H9 (cell line): Measurements from ENCODE around the gene SMCO4. TPM values are rescaled to one million over a fixed set of nuclear protein-coding genes. Genes with fewer than 3 reads are reported as not detected.

Experiments
- DNase-seq: peaks from one replicate; pipeline ENCODE4 v3.0.0-alpha.2; 2017
- H2AFZ ChIP-seq: one replicate; pipeline ENCODE4 v1.6.1; 2013; ENCODE audit warnings: mild to moderate bottlenecking, low read length, control low read depth, moderate library complexity
- H2AK5ac ChIP-seq: 2 replicates; pipeline ENCODE4 v1.6.1; 2013; ENCODE audit warnings: low read length, control low read depth, mixed read lengths; ENCODE audit not compliant: insufficient read length
- H2BK120ac ChIP-seq: one replicate; pipeline ENCODE4 v1.6.1; 2013; ENCODE audit warnings: low read depth, mild to moderate bottlenecking, low read length, control low read depth, inconsistent platforms; ENCODE audit not compliant: poor library complexity, severe bottlenecking
- H2BK12ac ChIP-seq: 2 replicates; pipeline ENCODE4 v1.6.1; 2013; ENCODE audit warnings: low read length, control low read depth, mixed read lengths, low read depth; ENCODE audit not compliant: insufficient read length
- H2BK15ac ChIP-seq: 2 replicates; pipeline ENCODE4 v1.6.1; 2013; ENCODE audit warnings: low read depth, low read length, control low read depth
- H2BK20ac ChIP-seq: one replicate; pipeline ENCODE4 v1.6.1; 2013; ENCODE audit warnings: low read depth, mild to moderate bottlenecking, low read length, control low read depth, inconsistent platforms; ENCODE audit not compliant: poor library complexity, severe bottlenecking
- H2BK5ac ChIP-seq: 2 replicates; pipeline ENCODE4 v1.6.1; 2013; ENCODE audit warnings: low read length, control low read depth, mixed read lengths; ENCODE audit not compliant: insufficient read length
- H3K14ac ChIP-seq: 2 replicates; pipeline ENCODE4 v1.6.1; 2013; ENCODE audit warnings: low read length, control low read depth; ENCODE audit not compliant: insufficient read depth
- H3K18ac ChIP-seq: 2 replicates; pipeline ENCODE4 v1.6.1; 2013; ENCODE audit warnings: low read depth, mild to moderate bottlenecking, mixed read lengths, low read length, control low read depth; ENCODE audit not compliant: insufficient read length
- H3K23ac ChIP-seq: 2 replicates; pipeline ENCODE4 v1.6.1; 2013; ENCODE audit warnings: low read length, control low read depth, mixed read lengths, low read depth; ENCODE audit not compliant: insufficient read length
- H3K23me2 ChIP-seq: 2 replicates; pipeline ENCODE4 v1.6.1; 2013; ENCODE audit warnings: low read depth, mild to moderate bottlenecking, mixed read lengths, low read length, control low read depth; ENCODE audit not compliant: insufficient read length, poor library complexity, severe bottlenecking
- H3K27ac ChIP-seq: 2 replicates; pipeline ENCODE4 v1.5.1; 2013; ENCODE audit warnings: low read length, control low read depth, mixed read lengths, low read depth; ENCODE audit not compliant: insufficient read length
- H3K27me3 ChIP-seq: 2 replicates; pipeline ENCODE4 v1.6.1; 2013; ENCODE audit warnings: low read length, control low read depth, inconsistent platforms; ENCODE audit not compliant: insufficient read depth
- H3K4ac ChIP-seq: 2 replicates; pipeline ENCODE4 v1.6.1; 2013; ENCODE audit warnings: low read depth, mild to moderate bottlenecking, control low read depth, inconsistent platforms, low read length, moderate library complexity
- H3K4me1 ChIP-seq: 2 replicates; pipeline ENCODE4 v1.6.1; 2013; ENCODE audit warnings: low read length, control low read depth, inconsistent platforms; ENCODE audit not compliant: insufficient read depth
- H3K4me2 ChIP-seq: 2 replicates; pipeline ENCODE4 v1.6.1; 2013; ENCODE audit warnings: low read length, control low read depth, mixed read lengths; ENCODE audit not compliant: insufficient read length, insufficient read depth
- H3K56ac ChIP-seq: 2 replicates; pipeline ENCODE4 v1.6.1; 2013; ENCODE audit warnings: low read depth, mild to moderate bottlenecking, mixed read lengths, low read length, control low read depth; ENCODE audit not compliant: insufficient read length
- H3K79me1 ChIP-seq: 2 replicates; pipeline ENCODE4 v1.6.1; 2013; ENCODE audit warnings: low read depth, mild to moderate bottlenecking, moderate library complexity, low read length, control low read depth, inconsistent platforms; ENCODE audit not compliant: insufficient read depth, poor library complexity, severe bottlenecking
- H3K79me2 ChIP-seq: 2 replicates; pipeline ENCODE4 v1.6.1; 2013; ENCODE audit warnings: low read length, control low read depth, inconsistent platforms; ENCODE audit not compliant: insufficient read depth
- H3K9ac ChIP-seq: 2 replicates; pipeline ENCODE4 v1.6.1; 2013; ENCODE audit warnings: low read length, control low read depth, mixed read lengths; ENCODE audit not compliant: insufficient read length; ENCODE audit errors: extremely low read depth
- H3K9me3 ChIP-seq: one replicate; pipeline ENCODE4 v1.6.1; 2013; ENCODE audit warnings: low read depth, low read length, inconsistent platforms; ENCODE audit not compliant: control insufficient read depth
- H3T11ph ChIP-seq: one replicate; pipeline ENCODE4 v1.6.1; 2013; ENCODE audit warnings: mild to moderate bottlenecking, low read length, control low read depth, inconsistent platforms
- H4K20me1 ChIP-seq: one replicate; pipeline ENCODE4 v1.6.1; 2013; ENCODE audit not compliant: control insufficient read depth, insufficient read length, insufficient read depth
- H4K5ac ChIP-seq: 2 replicates; pipeline ENCODE4 v1.6.1; 2013; ENCODE audit warnings: low read depth, mild to moderate bottlenecking, mixed read lengths, low read length, control low read depth; ENCODE audit not compliant: insufficient read length
- H4K8ac ChIP-seq: replicated peaks from 2 replicates; pipeline ENCODE4 v1.6.1; 2013; ENCODE audit warnings: low read length, control low read depth, mixed read lengths, low read depth; ENCODE audit not compliant: insufficient read length
- H4K91ac ChIP-seq: 2 replicates; pipeline ENCODE4 v1.6.1; 2013; ENCODE audit warnings: low read depth, mild to moderate bottlenecking, moderate library complexity, mixed read lengths, low read length, control low read depth; ENCODE audit not compliant: insufficient read length
- H3K27ac Mint-ChIP-seq, 3 experiments: 2 replicates in 2 of 3; 3 replicates in 1 of 3; pipeline ENCODE4 v1.8.0; 2020 to 2021; ENCODE audit warnings: mixed read lengths in 3 of 3, mild to moderate bottlenecking in 1 of 3, moderate library complexity in 1 of 3
- H3K27me3 Mint-ChIP-seq: 2 replicates; pipeline ENCODE4 v1.8.0; 2021; ENCODE audit warnings: low read depth, mild to moderate bottlenecking, moderate library complexity, mixed read lengths
- H3K36me3 Mint-ChIP-seq, 3 experiments: 2 replicates in 2 of 3; 3 replicates in 1 of 3; pipeline ENCODE4 v1.8.0; 2020 to 2021; ENCODE audit warnings: low read depth in 3 of 3, mixed read lengths in 3 of 3; ENCODE audit not compliant: insufficient read depth in 1 of 3
- H3K4me1 Mint-ChIP-seq, 2 experiments: 2 replicates each; pipeline ENCODE4 v1.8.0; 2020; ENCODE audit warnings: mixed read lengths in 2 of 2
- H3K4me3 Mint-ChIP-seq, 2 experiments: 2 replicates in 1 of 2; 3 replicates in 1 of 2; pipeline ENCODE4 v1.8.0; 2020 to 2021; ENCODE audit warnings: mild to moderate bottlenecking in 2 of 2, mixed read lengths in 2 of 2, moderate library complexity in 1 of 2
- H3K9me3 Mint-ChIP-seq, 2 experiments: 2 replicates in 1 of 2; 3 replicates in 1 of 2; pipeline ENCODE4 v1.8.0; 2020; ENCODE audit warnings: mild to moderate bottlenecking in 2 of 2, mixed read lengths in 2 of 2, moderate library complexity in 1 of 2
- CTCF ChIP-seq: fragments of 200-600 bp; sonication (generic); conservative IDR thresholded peaks from 3 replicates; pipeline ENCODE4 v1.8.0; 2021; ENCODE audit warnings: antibody characterized with exemption, mild to moderate bottlenecking
- WGBS: extraction: QIAGEN DNeasy Blood & Tissue Kit; methylation state at CpG from one replicate; pipeline ENCODE4 v1.1.7; 2013; ENCODE audit warnings: missing lambda C conversion rate, low lambda C conversion rate, mixed read lengths; ENCODE audit not compliant: insufficient read length; ENCODE audit errors: extremely low coverage; 5-methylcytosine and 5-hydroxymethylcytosine counted together
- total RNA-seq: library from RNA; stranded (reverse); gene quantifications from 2 replicates; pipeline ENCODE4 v1.2.1, GENCODE V29; 2021

SMCO4 gene
- total RNA-seq, 1 experiment from 2014 or later, result 35.6 TPM

- no peak overlapping the region for H3T11ph ChIP-seq
- no peak overlapping the region for H4K5ac ChIP-seq
- H3K23me2 ChIP-seq, result no peaks in the 10 kb centered on the region
- no peak overlapping the region for H2AK5ac ChIP-seq
- no peak overlapping the region for H3K56ac ChIP-seq
- H3K79me1 ChIP-seq, result no peaks in the 10 kb centered on the region
- no peak overlapping the region for H2BK12ac ChIP-seq
- H3K27me3 ChIP-seq, result no peaks in the 10 kb centered on the region
- no peak overlapping the region for H3K27ac ChIP-seq
- no peak overlapping the region for H2BK20ac ChIP-seq
- H3K4me1 Mint-ChIP-seq, result peaks cover 22 to 25% of the 10 kb centered on the region in 2 experiments
- no CpG with 5 or more reads among the region's 3 CpGs for WGBS
- H3K4me2 ChIP-seq, result no peak overlapping the region
- no peaks in the 10 kb centered on the region for H3K9me3 ChIP-seq
- no peak overlapping the region for H3K18ac ChIP-seq
- H3K4ac ChIP-seq, result no peak overlapping the region
- H3K14ac ChIP-seq, result no peak overlapping the region
- H2BK15ac ChIP-seq, result no peak overlapping the region
- no peaks in the 10 kb centered on the region for H4K20me1 ChIP-seq
- no peaks in the 10 kb centered on the region for H3K27me3 Mint-ChIP-seq
- no peak for DNase-seq
- peaks cover 0 to 12% (median 1%) of the 10 kb centered on the region in 3 experiments; a peak in 4 of 7 replicates for H3K36me3 Mint-ChIP-seq
- no peak for TF ChIP-seq CTCF
- no peak overlapping the region; a peak in 1 of 7 replicates for H3K27ac Mint-ChIP-seq
- H2AFZ ChIP-seq, result no peak overlapping the region
- no peak overlapping the region for H2BK120ac ChIP-seq
- H3K79me2 ChIP-seq, result no peaks in the 10 kb centered on the region
- H3K23ac ChIP-seq, result no peak overlapping the region
- H4K91ac ChIP-seq, result no peak overlapping the region
- no peak overlapping the region for H2BK5ac ChIP-seq
- H3K4me1 ChIP-seq, result peaks cover 12% of the 10 kb centered on the region; the same call in 1 of the 2 replicates
- no peak overlapping the region for H4K8ac ChIP-seq
- H3K9ac ChIP-seq, result no peak overlapping the region
- no peak overlapping the region for H3K4me3 Mint-ChIP-seq
- H3K9me3 Mint-ChIP-seq, result no peaks in the 10 kb centered on the region
Measured at GRCh38 chr11:93484716-93485115, 58.5 kb downstream of the SMCO4 start.
